ENCODE results near the gene TMEM19. TPM values are rescaled to one million over a fixed set of nuclear protein-coding genes. Genes with fewer than 3 reads are reported as not detected.
"Not testable (repeated sequence)": the region's sequence is repeated elsewhere in the genome, so short reads cannot be mapped to it uniquely, and the experiment has no call there.

The TMEM19 gene
- total and polyA plus RNA-seq, 8 donors: 3.8 to 14.8 (median 7.9) TPM

- Histone ChIP-seq H3K27ac (no peak overlapping the region), H3K27me3 (no peaks in the 10 kb centered on the region), H3K9me3 (no peaks in the 10 kb centered on the region), H3K4me3 (no peak overlapping the region), H3K4me1 (peaks cover 7 to 12% (median 11%) of the 10 kb centered on the region in 3 donors), H3K36me3 (no peaks in the 10 kb centered on the region)
- ATAC-seq: no peak
- intact Hi-C loops (cut with DNase I): no loop called here
- FAIRE-seq: no peak
- no peak for DNase-seq
- TF ChIP-seq, protein P1, sequence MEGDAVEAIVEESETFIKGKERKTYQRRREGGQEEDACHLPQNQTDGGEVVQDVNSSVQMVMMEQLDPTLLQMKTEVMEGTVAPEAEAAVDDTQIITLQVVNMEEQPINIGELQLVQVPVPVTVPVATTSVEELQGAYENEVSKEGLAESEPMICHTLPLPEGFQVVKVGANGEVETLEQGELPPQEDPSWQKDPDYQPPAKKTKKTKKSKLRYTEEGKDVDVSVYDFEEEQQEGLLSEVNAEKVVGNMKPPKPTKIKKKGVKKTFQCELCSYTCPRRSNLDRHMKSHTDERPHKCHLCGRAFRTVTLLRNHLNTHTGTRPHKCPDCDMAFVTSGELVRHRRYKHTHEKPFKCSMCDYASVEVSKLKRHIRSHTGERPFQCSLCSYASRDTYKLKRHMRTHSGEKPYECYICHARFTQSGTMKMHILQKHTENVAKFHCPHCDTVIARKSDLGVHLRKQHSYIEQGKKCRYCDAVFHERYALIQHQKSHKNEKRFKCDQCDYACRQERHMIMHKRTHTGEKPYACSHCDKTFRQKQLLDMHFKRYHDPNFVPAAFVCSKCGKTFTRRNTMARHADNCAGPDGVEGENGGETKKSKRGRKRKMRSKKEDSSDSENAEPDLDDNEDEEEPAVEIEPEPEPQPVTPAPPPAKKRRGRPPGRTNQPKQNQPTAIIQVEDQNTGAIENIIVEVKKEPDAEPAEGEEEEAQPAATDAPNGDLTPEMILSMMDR (IDR thresholded peaks at IDR 0.05): no peak
- 98% methylated on average over 7 of the region's 7 CpGs for WGBS, 2 donors
Measured at GRCh38 chr12:71693126-71693525, 7.2 kb downstream of the TMEM19 start.

GRCh38 chr12:71693651-71694050 lies 7.8 kb downstream of the TMEM19 start:
- H3K27me3 ChIP-seq; H3K27ac ChIP-seq; intact Hi-C loops (cut with DNase I); DNase-seq; H3K4me3 ChIP-seq; FAIRE-seq; ATAC-seq; H3K36me3 ChIP-seq; H3K9me3 ChIP-seq: not testable (repeated sequence)
- H3K4me1 ChIP-seq: peaks cover 7 to 11% (median 7%) of the 10 kb centered on the region in 3 donors
- WGBS, 2 donors: 93 to 95% methylated on average over 5 of the region's 5 CpGs

GRCh38 chr12:71694099-71694820 lies 8.4 kb downstream of the TMEM19 start:
- TF ChIP-seq, protein P1 (IDR thresholded peaks at IDR 0.05): no peak
- Histone ChIP-seq H3K9me3 (no peaks in the 10 kb centered on the region), H3K4me3 (no peak overlapping the region), H3K36me3 (peaks cover 0 to 2% (median 0%) of the 10 kb centered on the region in 3 donors), H3K27ac (no peak overlapping the region), H3K4me1 (peaks cover 3 to 11% (median 7%) of the 10 kb centered on the region in 3 donors), H3K27me3 (no peaks in the 10 kb centered on the region)
- no peak for FAIRE-seq
- peak; percentile 38 to 60 (median 53) for ATAC-seq
- WGBS, 2 donors: 94 to 96% methylated on average over 1 of the region's 1 CpG
- DNase-seq: no peak
- intact Hi-C loops (cut with DNase I): no loop called here

DNA sequence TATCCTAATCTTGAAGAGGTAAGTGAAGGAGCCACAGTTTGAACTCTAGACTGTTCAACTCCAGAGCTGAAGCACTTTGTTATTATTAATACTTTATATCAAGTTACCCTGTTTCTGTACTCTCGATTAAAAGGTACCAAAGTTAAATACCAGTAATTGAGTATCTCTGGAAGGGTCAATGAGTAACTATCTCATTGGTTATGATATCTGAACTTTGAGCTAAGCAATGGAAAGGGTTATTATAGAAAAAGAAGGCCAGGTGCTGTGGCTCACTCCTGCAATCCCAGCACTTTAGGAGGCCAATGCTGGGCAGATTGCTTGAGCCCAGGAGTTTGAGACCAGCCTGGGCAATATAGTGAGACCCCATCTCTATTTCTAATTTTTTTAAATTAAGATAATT lies 9.9 kb downstream of the TMEM19 start:
- no peak overlapping the region for H3K4me3 ChIP-seq
- TF ChIP-seq, protein P1 (IDR thresholded peaks at IDR 0.05): no peak
- H3K27me3 ChIP-seq: no peaks in the 10 kb centered on the region
- ATAC-seq: no peak
- peaks cover 0 to 11% (median 7%) of the 10 kb centered on the region in 3 donors for H3K4me1 ChIP-seq
- peaks cover 0 to 4% (median 0%) of the 10 kb centered on the region in 3 donors for H3K36me3 ChIP-seq
- FAIRE-seq: no peak
- H3K27ac ChIP-seq: no peak overlapping the region
- intact Hi-C loops (cut with DNase I): no loop called here
- DNase-seq: no peak
- 56 to 60% methylated on average over 1 of the region's 1 CpG for WGBS, 2 donors
- no peaks in the 10 kb centered on the region for H3K9me3 ChIP-seq

- H3K4me3 ChIP-seq; H3K9me3 ChIP-seq; intact Hi-C loops (cut with DNase I); FAIRE-seq; H3K36me3 ChIP-seq; H3K27ac ChIP-seq; ATAC-seq; H3K27me3 ChIP-seq; H3K4me1 ChIP-seq; DNase-seq: not testable (repeated sequence)
- 93 to 95% methylated on average over 8 of the region's 8 CpGs for WGBS, 2 donors
Measured at GRCh38 chr12:71702181-71702580, 16.3 kb downstream of the TMEM19 start.

- Histone ChIP-seq H3K27ac (no peak overlapping the region), H3K27me3 (no peaks in the 10 kb centered on the region), H3K4me3 (no peak overlapping the region), H3K9me3 (no peaks in the 10 kb centered on the region), H3K36me3 (peaks cover 0 to 4% (median 0%) of the 10 kb centered on the region in 3 donors), H3K4me1 (no peaks in the 10 kb centered on the region)
- FAIRE-seq (no peak), DNase-seq (no peak), ATAC-seq (no peak)
- intact Hi-C loops (cut with DNase I): no loop called here
- WGBS, 2 donors: 92 to 99% methylated on average over 5 of the region's 5 CpGs
- TF ChIP-seq, protein P1 (IDR thresholded peaks at IDR 0.05): no peak
Measured at GRCh38 chr12:71702590-71702989, 16.7 kb downstream of the TMEM19 start.
